ENCODE measurements around the gene ST6GALNAC4. TPM values are rescaled to one million over a fixed set of nuclear protein-coding genes. Genes with fewer than 3 reads are reported as not detected.

The ST6GALNAC4 gene, protein sequence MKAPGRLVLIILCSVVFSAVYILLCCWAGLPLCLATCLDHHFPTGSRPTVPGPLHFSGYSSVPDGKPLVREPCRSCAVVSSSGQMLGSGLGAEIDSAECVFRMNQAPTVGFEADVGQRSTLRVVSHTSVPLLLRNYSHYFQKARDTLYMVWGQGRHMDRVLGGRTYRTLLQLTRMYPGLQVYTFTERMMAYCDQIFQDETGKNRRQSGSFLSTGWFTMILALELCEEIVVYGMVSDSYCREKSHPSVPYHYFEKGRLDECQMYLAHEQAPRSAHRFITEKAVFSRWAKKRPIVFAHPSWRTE
- total RNA-seq (2014; rRNA removed; shearing (Covaris generic)) (112 and 180 TPM in 2 replicates), total RNA-seq (2022) (118 and 125 TPM in 2 replicates), Bru-seq, nascent RNA (percentile 82 among the genes with signal in this experiment), BruChase-seq, experiment 1, labeled RNA remaining after a 6-hour chase (percentile 79 among the genes with signal in this experiment), BruChase-seq, experiment 2, labeled RNA remaining after a 2-hour chase (percentile 77 among the genes with signal in this experiment)
- long read RNA-seq, transcript ST6GALNAC4-201 (6 exons, 1,691 nt) = major isoform, 15 of 18 reads
- long read RNA-seq, partial matches to known transcripts = 1 of 18 reads
- long read RNA-seq, other reads (novel, unspliced or antisense) = 1 of 18 reads

DNA sequence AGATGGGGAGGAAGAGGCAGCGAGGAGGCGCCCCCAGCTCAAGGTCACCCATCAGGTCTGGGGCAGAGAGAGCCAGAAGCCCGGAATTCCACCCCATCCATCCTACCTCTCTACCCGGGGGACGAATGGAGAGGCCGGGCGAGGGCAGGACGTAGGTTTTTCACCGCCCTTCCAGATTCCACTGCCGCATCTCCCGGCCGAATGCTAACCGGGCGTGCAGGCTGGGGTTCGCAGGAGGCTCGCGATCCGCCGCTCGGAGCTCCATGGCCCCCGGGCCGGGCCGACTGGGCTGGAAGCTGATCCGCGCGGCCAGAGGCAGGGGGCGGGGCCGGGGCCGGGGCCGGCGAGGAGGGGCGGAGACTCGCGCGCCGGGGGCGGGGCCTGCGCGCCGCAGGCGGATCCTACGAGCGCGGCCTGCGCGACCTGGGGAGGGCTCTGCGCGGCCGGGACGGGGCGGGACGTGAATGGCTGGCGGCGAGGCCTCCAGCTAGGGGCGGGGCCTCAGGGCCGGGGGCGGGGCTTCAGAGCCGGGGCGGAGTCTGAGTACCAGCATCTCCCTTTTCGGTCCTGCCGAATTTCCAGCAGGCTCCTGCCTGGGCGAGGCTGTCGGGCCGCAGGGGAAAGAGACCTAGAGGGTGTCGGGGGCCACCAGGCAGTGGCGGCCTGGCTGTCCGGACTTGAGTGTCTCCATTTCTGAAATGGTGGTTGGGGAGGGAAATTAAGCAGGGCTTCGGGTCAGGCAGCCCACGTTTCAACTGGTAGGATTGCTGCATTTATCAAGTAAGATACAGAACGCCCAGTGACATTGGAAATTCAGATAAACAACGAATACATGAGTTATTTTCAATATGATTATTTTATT is at the start of gene ST6GALNAC4:
TSS of gene ST6GALNAC4 (minus strand) at position 322 of the 862 bp plus-strand sequence. CDS start 622 bp downstream, outside the sequence.
- Histone ChIP-seq H3K4me2 (ENCODE audit: low read length) (peak within 1 kb of the TSS; percentile 96), H3K9me2 (ENCODE audit: insufficient read depth, low read length) (no peaks in the 10 kb centered on the region), H3K27ac (ENCODE audit: low read depth, low read length, poor library complexity, severe bottlenecking) (peak within 1 kb of the TSS; percentile 91), H4K20me1 (ENCODE audit: insufficient read depth, low read length) (no peaks in the 10 kb centered on the region), H2AFZ (ENCODE audit: low read length) (no peak within 1 kb of the TSS), H3K4me1 (ENCODE audit: insufficient read depth, low read length, poor library complexity, severe bottlenecking) (peaks cover 63% of the 10 kb centered on the region), H3K9me3 (ENCODE audit: low read length) (no peaks in the 10 kb centered on the region), H3K79me2 (ENCODE audit: insufficient read depth, low read depth, low read length) (peaks cover 30% of the 10 kb centered on the region), H3K36me3 (ENCODE audit: insufficient read depth, low read length) (peaks cover 42% of the 10 kb centered on the region), H3K4me3 (ENCODE audit: low read depth, low read length, poor library complexity, severe bottlenecking) (peak within 1 kb of the TSS; percentile 89)
- TF ChIP-seq CTCF (conservative IDR thresholded peaks at IDR 0.05; ENCODE audit: low read length) (no peak), EZH2phosphoT487 (IDR thresholded peaks at IDR 0.05; ENCODE audit: borderline replicate concordance, low read depth, low read length) (no peak)
- intact Hi-C loops (cut with micrococcal nuclease; ENCODE audit: unreplicated experiment) = loop anchor here (2.0 to 5.0 kb wide), 2 partner anchors 115 to 130 kb away; partner anchors contain the start of genes CDK9 and FPGS
- peak; percentile 95 for DNase-seq (ENCODE audit: low spot score)
- CTCF ChIA-PET (ENCODE audit: unreplicated experiment) = interaction anchor here (0.6 to 1.0 kb wide), 4 partner anchors 13 to 47 kb away, joined by 3 to 14 read pairs (median 5); no protein-coding TSS in a partner anchor
- no TSS peak for BruUV-seq (replicated peaks)
- POLR2A ChIA-PET = interaction anchor here (0.6 to 3.4 kb wide), 9 partner anchors 9 to 374 kb away, joined by 3 to 22 read pairs (median 4); no protein-coding TSS in a partner anchor

- peak overlapping the region; percentile 29 for H3K4me3 ChIP-seq (ENCODE audit: low read depth, low read length, poor library complexity, severe bottlenecking)
- DNase-seq (ENCODE audit: low spot score) = no peak
- POLR2A ChIA-PET = interaction anchor here (0.7 to 1.0 kb wide), 2 partner anchors 19 to 32 kb away, joined by 3 read pairs; no protein-coding TSS in a partner anchor
Observed at GRCh38 chr9:127965953-127966352, 49.1 kb upstream of the ST6GALNAC4 start.

More at GRCh38 chr9:127965953-127966352, 49.1 kb upstream of the ST6GALNAC4 start:
- intact Hi-C loops (cut with micrococcal nuclease; ENCODE audit: unreplicated experiment) = no loop called here
- CTCF ChIA-PET (ENCODE audit: unreplicated experiment) = no interaction called here
- Histone ChIP-seq H3K79me2 (ENCODE audit: insufficient read depth, low read depth, low read length) (peaks cover 90% of the 10 kb centered on the region), H4K20me1 (ENCODE audit: insufficient read depth, low read length) (no peaks in the 10 kb centered on the region), H3K4me1 (ENCODE audit: insufficient read depth, low read length, poor library complexity, severe bottlenecking) (peaks cover 89% of the 10 kb centered on the region), H3K9me2 (ENCODE audit: insufficient read depth, low read length) (no peaks in the 10 kb centered on the region), H3K4me2 (ENCODE audit: low read length) (peak overlapping the region; percentile 84), H3K36me3 (ENCODE audit: insufficient read depth, low read length) (peaks cover 46% of the 10 kb centered on the region), H3K27ac (ENCODE audit: low read depth, low read length, poor library complexity, severe bottlenecking) (peak overlapping the region; percentile 77), H2AFZ (ENCODE audit: low read length) (no peak overlapping the region), H3K9me3 (ENCODE audit: low read length) (no peaks in the 10 kb centered on the region)
- no TSS peak for BruUV-seq (replicated peaks)
- TF ChIP-seq CTCF (conservative IDR thresholded peaks at IDR 0.05; ENCODE audit: low read length) (no peak), EZH2phosphoT487 (IDR thresholded peaks at IDR 0.05; ENCODE audit: borderline replicate concordance, low read depth, low read length) (no peak)

Measured in OCI-LY7 (cell line).